Measurements from ENCODE around the gene NDUFA8.

The NDUFA8 gene

DNA sequence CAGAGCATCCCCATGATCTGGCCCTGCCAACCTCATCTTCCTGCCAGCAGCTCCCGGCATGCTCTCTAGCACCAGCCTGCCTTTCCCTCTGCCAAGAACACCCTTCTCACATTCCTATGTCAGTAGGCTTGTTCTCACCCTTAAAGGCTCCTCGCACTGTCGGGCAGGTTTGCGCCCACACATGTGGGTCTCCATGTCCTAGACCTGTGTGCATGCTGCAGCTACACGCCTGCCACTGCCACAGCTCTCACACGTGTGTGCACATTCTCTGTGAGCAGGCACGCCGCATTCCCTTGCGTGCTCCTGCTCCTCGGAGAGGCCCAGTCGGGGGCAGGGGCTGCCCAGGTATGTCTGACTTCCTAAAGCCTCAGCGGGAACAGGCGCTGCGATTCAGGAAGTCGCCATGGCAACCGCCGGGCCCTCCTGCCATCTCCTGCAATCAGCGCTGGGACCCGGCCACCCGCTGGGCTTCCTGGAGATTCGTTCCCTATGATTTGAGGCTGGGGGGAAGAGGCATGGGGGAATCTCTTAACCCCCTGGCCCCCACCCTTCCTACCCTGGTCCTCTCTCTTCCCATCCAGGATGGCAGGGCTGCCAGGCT is 28.1 kb downstream of the NDUFA8 start:
- H3K27ac ChIP-seq = no peak overlapping the region
- TF ChIP-seq ZFX (IDR thresholded peaks at IDR 0.05) = no peak
- TF ChIP-seq, protein P1, sequence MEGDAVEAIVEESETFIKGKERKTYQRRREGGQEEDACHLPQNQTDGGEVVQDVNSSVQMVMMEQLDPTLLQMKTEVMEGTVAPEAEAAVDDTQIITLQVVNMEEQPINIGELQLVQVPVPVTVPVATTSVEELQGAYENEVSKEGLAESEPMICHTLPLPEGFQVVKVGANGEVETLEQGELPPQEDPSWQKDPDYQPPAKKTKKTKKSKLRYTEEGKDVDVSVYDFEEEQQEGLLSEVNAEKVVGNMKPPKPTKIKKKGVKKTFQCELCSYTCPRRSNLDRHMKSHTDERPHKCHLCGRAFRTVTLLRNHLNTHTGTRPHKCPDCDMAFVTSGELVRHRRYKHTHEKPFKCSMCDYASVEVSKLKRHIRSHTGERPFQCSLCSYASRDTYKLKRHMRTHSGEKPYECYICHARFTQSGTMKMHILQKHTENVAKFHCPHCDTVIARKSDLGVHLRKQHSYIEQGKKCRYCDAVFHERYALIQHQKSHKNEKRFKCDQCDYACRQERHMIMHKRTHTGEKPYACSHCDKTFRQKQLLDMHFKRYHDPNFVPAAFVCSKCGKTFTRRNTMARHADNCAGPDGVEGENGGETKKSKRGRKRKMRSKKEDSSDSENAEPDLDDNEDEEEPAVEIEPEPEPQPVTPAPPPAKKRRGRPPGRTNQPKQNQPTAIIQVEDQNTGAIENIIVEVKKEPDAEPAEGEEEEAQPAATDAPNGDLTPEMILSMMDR (conservative IDR thresholded peaks at IDR 0.05) = no peak

- H3K27ac ChIP-seq = no peak overlapping the region
- TF ChIP-seq, protein P1 (conservative IDR thresholded peaks at IDR 0.05) = no peak
- TF ChIP-seq ZFX (IDR thresholded peaks at IDR 0.05) = no peak
Measured at GRCh38 chr9:122130837-122131236, 28.7 kb downstream of the NDUFA8 start.

GRCh38 chr9:122129969-122130368 is 29.6 kb downstream of the NDUFA8 start:
- no peak overlapping the region for H3K27ac ChIP-seq
- TF ChIP-seq, protein P1 (conservative IDR thresholded peaks at IDR 0.05) = no peak
- no peak for TF ChIP-seq ZFX (IDR thresholded peaks at IDR 0.05)

DNA sequence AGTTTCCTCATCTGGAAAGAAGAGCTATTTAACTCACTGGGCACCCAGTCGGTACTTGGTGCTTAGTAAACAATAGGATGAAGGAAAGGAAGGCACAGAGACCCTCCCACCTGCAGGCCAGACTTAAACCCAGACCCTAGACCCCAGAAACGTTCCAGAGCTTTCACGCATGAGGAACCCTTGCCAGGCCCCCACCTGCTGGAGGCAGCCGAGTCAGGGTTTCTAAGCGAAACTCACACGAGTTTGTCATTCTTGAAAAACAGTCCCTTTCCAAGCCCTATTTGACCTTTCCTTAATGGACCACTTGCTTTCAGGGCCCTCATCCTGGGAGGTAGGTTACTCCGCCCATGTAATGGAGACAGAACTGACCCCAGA is 30.6 kb downstream of the NDUFA8 start:
- no peak for TF ChIP-seq ZFX (IDR thresholded peaks at IDR 0.05)
- TF ChIP-seq, protein P1 (conservative IDR thresholded peaks at IDR 0.05) = no peak
- H3K27ac ChIP-seq = no peak overlapping the region

- H3K27ac ChIP-seq = no peak overlapping the region
- TF ChIP-seq, protein P1 (conservative IDR thresholded peaks at IDR 0.05) = no peak
- no peak for TF ChIP-seq ZFX (IDR thresholded peaks at IDR 0.05)
Measured at GRCh38 chr9:122128007-122128968, 31.3 kb downstream of the NDUFA8 start.

- TF ChIP-seq, protein P1 (conservative IDR thresholded peaks at IDR 0.05) = no peak
- TF ChIP-seq ZFX (IDR thresholded peaks at IDR 0.05) = no peak
- no peak overlapping the region for H3K27ac ChIP-seq
Measured at GRCh38 chr9:122127396-122127798, 32.2 kb downstream of the NDUFA8 start.

All from C4-2B (cell line).